GM19463 (cell line): ENCODE results near the gene COL18A1.

Experiments
- ATAC-seq: cut with Tn5 transposase; IDR thresholded peaks from one replicate; pipeline ENCODE4 v1.9.1; 2021; ENCODE audit warnings: mild to moderate bottlenecking, moderate library complexity; ENCODE audit not compliant: unreplicated experiment

COL18A1 gene

DNA sequence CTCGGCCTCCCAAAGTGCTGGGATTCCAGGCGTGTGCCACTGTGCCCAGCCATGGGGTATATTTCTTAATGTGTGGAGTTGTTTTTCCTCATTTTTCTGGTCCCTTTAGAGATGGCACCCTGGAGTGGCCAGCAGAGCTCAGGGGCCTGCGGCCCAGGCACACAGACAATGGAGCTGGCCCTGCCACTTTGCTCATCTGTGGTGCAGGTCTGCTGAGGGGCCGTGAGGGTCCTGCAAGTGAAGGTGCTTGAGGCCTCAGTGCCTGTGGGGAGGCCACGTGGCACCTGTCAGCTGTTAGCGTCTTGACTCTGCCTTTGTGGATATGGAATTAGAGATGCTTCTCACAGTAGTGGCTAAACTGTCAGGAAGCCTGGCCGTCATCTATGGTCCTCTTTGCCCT, 7.5 kb downstream of the COL18A1 start:
- no peak for ATAC-seq

DNA sequence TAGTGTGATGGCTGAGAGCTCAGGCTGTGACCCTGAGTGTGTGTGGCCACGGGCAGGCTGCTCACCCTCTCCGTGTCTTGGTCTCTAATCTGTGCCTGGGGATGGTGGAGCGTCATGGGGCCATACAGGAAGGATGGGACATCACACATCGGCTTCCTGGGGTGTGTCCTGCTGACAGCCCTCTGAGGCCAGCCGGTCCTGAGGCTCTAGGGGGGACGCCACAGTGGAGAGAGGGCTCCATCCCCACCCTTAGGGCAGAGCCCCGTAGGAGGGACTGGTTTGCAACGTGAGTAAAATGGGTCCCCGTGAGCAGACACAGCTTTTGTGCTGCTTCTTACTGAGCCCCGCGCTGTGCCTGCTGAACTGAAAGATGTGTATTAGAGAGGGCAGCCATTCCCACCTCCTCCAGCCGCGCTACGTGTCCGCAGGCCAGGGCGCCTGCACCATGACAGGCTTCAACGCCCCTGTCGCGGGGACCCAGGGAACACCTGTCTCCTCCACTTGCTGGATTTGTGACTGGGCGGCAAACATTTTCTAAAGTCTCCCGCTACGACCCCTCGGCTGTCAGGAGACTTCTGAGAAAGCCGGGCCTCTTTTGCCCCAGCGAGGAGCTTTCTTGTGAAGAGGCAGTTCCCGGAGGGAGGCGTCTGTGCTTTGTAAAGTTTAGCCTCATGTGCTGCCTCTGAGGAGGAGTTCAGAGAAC, 8.1 kb downstream of the COL18A1 start:
- ATAC-seq, result no peak

DNA sequence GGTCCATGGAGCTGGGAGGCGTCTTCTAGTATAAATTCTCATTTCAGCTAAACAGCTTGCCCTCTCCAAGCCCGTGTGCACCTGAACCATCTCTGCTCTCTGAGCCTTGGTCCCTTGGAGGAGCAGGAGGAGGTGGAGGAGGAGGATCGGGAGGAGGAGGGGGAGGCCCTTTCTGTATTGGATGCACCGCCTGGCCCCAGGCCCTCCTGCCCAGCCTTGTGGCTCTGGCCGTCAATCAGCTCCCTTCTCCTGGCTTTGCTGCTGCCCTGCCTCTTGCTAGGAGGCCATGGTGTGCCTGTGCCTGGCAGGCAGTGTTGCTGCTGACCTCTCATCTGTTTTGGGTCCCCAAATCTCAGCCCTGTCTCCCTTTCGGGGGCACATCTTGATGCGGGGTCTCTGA, 9.0 kb downstream of the COL18A1 start:
- no peak for ATAC-seq

DNA sequence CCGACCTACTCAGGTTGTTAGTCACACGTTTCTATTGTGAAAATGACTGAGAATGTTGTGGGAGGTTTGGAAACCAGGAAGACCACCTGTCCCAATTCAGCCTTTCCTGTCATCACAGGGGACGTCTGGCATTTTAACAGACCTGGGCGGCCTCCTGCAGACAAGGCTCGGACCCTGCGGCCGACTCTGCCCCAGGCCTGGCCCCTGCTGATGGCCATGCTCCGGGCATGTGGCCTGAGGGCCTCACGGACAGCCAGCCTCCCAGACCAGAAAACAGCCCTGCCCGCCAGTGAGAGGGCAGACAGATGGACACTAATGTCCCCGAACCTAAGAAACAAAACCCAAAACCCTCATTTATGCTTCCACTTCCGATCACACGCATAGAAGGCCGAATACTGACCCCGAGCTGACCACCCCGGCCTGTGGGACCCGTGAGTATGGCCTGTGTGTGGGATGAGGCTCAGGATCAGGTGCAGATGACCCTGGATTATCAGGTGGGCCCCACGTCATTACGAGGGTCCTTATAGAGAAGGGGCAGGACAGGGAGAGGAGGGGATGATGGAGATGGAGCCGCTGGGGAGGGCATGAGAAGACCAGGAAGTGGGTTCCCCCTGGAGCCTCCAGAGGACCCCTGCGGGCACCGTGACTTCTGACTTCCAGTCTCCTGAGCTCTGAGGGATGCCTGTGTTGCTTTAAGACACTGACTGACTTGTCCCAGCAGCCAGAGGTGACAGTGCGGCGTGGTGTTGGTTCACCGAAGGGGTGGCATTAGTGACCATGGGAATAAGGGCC, 9.6 kb downstream of the COL18A1 start:
- ATAC-seq, result no peak

DNA sequence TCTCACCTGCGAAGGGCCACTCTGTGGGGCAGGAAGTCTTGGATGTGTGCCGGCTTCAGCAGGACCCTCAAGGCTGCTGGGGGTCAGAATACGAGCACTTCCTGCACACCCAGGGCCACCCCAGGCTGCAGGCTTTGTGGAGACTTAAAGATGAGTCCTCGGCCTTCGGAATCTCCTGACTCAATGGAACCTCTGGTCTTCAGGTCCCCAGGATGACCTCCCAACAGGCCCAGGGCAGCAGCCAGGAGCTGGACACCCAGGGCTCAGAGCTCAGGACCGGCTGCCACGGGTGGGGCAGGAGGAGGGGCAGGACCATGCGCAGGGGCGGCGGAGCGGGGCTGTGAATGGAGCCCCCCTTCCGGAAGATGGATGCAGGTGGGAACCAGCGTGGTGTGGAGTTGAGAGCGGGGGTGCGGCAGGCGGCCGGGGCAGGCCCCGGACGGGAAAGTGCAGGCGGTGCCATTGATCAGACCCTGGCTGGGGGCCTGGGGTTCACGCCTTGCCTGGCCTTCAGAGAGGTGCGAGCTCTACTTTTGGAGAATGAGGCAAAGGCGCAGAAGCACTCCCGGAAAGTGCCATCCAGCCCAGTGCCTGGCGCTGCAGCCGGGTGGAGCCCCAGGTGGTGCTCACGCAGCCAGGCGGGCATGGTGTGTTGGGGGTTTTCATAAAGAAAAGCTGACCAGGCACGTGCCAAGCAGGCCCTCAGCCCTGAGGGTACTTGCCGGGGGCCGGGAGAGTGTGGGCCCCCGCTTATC, 10.4 kb downstream of the COL18A1 start:
- no peak for ATAC-seq

DNA sequence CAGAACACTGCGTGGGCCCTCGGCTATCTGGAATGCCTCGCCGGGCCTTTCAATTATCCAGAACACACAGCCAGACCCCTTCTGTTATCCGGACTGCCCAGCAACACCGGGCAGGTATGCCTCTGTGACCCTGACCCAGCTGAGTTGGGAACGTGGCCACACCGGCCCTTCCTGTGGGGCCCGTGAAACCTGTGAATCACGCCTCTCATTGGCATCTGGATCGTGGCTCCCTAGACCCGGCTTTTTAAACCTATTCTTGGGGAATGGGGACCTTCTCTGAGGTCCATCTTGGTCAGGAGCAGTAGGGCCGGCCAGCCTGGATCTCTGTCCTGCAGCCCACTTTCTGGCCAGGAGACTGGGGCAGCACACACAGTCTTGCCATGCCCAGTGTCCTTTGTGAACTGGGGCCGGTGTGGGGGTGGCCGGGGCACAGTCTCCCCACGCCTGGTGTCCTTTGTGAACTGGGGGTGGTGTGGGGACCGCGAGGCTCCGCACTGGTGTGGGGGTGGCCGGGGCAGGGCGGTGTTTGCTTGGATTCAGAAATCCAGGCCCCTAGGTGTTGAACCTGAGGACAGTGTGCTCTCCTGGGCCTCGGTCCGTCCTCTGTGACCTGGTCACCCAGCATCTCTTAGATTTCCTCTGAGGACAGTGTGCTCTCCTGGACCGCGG, 11.1 kb downstream of the COL18A1 start:
- no peak for ATAC-seq

DNA sequence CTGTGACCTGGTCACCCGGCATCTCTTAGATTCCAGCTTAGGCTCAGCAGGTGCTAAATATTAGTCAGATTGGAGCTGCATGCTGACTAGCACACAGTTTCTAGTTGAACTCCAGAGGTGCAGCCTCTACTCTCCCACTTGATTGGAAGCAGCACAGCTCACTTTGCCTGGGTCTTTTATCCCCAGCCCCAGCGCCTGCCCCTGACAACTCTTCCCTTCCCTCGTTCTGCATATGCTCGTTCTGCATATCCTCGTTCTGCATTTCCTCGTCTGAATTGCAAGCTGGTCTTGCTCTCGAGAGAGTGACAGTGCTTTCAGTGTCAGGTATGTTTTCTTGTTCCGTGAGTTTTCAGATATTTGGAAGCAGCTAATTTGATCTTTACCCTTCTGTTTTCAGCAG, 11.7 kb downstream of the COL18A1 start:
- ATAC-seq, result no peak

DNA sequence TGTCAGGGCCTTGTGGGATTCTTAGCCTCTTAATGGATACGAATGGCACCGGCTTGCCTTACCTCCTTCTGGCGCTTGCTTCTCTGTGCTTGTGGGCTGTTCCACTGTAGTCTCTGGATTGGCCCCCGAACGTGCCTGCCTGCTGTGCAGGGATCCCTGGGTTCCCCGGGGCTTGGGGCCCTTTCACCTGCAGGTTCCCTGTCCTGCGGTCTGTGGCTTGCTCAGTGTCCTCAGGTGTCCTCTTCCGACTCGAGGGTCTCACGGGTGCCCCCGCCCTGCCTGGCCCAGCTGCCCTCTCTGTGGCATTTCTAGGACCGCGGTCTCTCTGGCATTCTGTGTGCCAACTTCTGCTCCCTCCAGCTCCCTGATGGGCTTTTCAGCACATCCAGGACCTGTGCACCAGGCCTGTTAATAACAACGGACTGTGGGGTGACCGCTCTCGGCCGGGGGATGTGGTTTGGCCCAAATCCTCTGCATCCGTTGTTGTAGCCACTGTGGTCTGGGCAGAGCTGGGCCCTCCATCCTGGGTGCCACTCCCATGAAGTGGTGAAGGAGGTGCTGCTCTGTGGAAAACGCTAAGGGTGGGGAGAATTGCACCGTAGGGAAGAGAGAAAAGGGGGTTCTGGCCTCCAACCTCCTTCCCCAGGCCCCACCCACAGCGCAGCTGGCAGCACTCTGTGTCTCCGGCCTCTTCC, 12.4 kb downstream of the COL18A1 start:
- ATAC-seq, result no peak

DNA sequence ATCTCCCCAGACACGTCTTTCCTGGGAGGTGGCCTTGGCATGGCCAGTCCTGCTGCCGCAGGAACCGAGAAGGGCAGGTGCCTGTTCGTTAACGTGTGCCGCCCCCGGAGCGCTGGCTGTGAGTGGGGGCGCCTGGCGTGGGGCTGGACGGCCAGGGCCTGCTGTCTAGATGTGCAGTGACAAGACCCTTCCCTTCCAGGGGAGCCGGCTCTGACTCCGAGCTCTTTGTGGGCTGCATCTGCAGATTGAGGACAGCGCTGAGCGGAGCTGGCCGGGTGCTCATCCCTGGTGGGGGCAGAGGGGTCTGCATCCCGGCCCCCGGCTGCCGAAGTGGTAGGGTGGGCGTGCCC, 13.0 kb downstream of the COL18A1 start:
- ATAC-seq, result no peak

DNA sequence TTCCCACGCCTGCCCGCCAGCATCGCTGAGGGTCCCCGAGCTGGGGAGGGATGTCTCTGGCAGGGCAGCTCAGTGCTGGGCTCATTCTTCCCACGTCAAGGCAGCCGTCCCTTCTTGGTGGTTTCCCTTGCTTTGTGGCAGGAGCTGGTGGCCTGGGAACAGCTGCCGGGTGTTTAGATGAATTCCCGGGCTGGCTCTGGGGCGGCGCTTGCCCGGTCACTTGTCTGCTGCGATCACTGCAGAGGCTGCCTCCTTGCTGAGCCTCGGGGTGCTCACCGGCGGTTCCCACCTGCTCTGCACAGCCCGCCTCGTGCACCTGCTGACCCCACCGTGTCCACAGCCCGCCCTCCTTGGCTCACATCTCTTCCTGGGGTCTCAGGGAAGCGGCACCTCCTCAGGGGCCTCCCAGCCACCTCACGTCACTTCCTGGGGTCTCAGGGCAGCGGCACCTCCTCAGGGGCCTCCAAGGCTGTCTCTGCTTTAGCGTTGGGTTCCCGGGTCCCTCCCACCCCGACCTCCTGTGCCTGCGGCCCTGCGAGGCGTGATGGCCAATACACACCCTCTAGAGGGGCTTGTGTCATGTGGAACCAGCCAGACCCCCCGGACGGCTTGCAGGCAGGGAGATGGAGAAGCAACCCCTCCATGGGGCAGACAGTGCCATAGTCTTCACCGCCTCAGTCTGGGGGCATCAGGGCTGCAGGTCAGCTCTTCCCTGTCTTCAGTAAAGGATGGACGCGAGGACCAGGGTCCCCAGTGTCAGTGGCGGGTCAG, 13.5 kb downstream of the COL18A1 start:
- ATAC-seq, result no peak

DNA sequence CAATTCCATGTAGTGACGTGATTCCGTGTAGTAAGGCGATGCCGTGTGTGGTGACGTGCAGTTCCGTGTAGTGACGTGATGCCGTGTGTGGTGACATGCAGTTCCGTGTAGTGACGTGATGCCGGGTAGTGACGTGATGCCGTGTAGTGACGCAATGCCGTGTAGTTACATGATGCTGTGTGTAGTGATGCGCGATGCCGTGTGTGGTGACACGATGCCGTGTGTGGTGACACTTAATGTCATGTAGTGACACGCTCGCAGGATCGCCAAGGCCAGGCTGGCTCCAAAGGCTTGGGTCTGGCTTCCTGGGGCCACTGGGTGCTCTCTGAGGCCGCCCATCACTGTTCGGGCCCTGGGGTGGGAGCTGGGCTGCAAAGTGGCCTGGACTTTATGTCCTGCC, 14.2 kb downstream of the COL18A1 start:
- ATAC-seq, result no peak

DNA sequence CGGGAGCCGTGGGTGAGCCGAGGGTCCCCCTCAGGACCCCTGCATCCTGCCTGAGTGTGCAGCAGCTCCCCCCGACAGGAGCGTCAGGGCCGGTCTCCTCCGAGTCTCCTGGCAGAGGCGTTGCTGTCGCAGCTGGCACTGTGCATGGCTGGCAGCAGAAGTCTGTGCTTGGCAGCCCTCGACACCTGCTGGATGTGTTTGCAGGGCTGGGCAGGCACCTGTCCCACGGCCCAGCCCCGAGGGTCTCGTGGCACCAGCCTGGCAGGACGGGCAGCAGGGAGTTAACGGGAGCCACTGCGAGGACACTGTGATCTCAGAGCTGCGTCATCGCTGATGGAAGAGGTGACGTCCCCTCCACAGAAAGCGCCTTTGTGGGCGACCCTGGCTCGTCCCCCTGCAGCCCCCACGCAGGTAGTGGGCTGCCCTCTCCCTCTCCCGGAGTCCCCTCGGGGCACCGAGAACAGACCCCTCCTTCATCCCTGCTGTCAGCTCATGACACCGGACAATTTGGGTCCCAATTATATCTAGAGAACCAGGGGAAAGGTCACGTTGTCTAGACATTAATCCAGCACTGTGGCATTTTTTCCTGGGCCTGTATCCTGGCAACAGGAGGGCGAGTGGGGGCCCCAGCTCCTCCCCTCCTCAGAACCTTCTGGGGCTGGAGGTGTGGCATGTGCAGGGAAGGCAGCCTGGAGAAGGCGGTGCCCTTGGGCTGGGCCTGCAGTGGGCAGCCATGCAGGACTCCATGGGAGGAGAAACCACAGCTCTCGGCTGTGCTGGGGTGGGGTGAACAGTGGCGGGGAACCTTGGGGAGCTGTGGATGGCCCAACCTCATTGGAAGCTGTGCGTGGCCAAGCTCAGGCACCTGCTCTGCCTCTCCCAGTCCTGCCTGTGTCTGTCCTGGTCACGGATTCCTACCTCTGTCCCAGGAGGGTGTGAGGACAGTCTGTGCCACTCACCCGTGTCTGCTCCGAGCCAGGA, 15.4 kb downstream of the COL18A1 start:
- no peak for ATAC-seq

DNA sequence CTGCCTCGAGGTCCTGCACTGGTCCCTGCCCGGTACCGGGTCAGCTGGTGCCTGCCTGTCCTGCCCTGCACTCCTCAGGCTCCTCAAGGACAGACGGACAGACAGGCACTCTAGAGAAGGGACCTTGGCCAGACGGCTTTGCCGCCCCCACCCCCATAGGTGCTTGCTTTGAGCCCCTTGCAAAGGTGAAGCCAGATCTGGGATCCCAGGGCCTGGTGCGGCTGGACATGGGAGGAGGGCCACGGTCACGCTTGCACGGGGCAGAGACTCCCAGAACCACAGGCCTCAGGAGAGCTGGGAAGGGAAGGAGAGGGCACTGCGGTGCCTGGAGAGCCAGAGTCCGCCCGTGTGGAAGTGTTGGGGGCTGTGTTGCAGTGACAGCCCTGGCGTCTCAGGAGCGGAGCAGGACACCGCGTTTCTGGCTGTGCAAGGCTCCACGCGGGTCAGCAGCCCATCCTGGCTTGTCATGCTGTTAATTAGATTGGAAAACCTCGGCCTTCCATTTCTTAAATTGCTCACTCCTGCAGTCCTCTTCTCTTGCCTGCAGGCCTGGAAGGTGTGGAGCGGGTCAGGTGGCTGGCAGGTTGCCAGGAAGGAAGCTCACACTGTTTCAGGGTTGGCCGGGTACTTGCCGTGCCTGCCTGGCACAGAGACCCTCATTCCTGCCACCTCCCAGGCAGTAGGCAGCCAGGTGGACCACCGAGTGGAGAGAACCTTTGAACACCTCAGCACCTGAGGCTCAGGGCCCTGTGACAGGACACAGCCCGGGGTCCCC, 16.3 kb downstream of the COL18A1 start:
- no peak for ATAC-seq

DNA sequence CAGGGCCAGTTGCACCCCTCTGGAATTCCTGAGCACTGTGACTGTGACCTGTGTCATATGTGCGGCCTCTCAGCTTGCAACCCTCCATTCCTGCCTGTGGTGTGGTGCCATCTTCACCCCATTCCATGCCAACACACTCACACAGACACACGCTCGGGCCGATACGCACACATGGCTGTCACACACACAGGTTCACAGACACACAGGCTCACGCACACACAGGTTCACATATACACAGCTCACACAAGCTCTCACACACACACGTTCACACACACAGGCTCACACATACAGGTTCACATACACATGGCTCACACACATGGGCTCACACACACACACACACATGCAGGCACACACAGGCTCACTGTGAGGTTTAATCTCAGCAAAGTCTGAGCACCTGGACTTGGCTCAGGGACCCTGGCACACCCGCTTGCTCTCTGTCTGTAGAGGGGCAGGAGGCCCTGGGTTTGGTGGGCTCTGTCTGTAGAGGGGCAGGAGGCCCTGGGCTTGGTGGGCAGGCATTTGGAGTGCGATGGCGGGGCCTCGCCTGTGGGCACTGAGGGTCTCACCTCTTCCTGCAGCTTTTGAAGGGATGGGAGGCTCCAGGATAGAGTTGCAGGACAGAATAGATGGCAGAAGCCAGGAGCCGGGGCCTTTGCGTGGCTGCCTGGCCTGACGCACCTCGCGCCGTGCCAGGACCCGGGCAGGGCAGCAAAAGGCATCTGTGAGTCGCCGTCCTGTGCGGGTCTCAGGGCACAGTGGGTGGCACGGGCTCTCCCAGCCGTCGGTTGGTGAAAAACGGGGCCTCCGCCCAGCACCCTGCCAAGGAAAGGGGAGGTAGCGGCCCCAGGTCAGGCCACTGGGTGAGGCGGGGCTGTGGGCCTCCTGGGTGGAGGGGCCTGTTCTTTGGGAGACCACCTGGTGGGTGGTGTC, 17.1 kb downstream of the COL18A1 start:
- no peak for ATAC-seq

DNA sequence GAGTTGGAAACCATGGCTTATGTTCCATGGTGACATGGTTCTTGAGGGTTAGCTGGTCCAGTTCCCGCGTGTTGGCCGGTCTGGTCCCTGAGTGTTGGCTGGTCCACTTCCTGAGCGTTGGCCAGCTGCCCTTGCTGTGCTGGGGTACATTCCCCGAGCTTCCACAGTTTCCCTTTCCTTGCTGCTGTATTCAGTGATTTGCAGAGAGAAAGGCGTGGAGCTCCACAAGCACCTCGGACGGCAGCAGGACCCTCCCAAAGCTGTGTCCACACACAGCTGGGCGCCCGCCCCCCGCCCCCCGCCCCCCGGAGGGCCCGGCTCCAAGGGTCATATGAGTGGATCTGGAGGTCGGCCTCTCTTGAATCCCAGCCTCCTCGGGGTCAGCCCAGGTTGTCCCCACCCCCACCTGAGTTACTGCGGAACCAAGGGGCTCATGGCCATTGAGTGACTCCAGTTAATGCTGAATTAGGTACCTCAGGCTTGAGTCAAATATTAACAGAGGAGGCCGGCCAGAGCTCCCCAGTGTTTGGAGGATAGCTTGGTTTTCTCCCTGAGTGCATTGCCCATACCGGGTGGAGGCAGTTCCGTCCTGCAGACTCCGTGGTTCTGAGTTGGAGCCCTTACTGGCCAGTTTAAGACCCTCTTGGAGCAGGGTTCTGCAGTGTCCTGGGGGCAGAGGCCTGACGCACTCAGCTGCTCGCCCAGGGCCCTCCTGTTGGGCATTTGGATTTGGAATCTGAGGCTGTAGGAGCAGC, 18.4 kb downstream of the COL18A1 start:
- ATAC-seq, result no peak
